GM18870 (cell line): ENCODE measurements around the gene TEX50.
"Not testable (repeated sequence)": the region's sequence is repeated elsewhere in the genome, so short reads cannot be mapped to it uniquely, and the experiment has no call there.

Source experiments
- ATAC-seq: cut with Tn5 transposase; IDR thresholded peaks from one replicate; pipeline ENCODE4 v1.9.1; 2021; ENCODE audit warnings: moderate library complexity; ENCODE audit not compliant: unreplicated experiment

The TEX50 gene

GRCh38 chr1:173661763-173662162, 26.6 kb downstream of the TEX50 start:
- ATAC-seq: no peak

DNA sequence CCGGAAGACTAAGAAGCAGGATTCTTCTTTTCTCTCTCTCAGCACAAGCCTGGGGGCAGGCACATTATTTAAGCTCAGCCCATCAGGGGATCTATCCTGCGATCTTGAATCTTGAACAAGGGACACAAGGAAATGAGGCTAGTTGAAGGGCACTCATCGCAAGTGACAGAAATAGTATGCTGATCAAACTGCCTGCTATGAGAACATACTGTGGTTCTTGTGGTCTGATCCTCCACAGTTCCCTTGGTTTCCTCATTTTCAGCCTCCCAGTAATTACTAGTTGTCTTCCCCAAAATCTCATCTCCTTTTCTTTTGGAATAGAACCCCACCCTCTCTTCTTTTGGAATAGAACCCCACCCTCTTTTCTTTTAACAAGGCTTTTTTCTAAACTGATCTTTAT, 28.0 kb downstream of the TEX50 start:
- ATAC-seq: no peak

- ATAC-seq: no peak
Observed at GRCh38 chr1:173666646-173667045, 31.5 kb downstream of the TEX50 start.

DNA sequence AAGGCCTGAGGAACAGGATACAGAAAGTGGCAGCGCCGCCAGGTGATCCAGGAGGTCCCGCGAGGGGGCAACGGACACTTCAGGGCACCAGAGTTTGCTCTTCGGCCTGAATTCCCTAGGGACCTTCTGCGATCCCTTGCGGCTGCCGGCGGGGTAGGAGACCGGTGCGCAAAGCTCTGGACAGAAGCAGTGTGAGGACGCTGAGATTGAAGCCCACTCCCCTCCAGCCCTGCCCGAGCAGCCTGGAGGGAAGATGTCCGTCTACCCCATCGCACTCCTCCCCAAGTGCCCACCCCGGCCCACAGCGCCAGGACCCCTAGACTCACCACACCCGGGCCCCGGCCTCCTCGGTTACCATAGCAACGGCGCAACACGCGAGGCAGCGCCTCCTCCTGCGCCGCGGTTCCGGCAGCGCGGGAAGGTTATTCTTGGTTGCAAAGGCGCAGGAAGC, 34.4 kb downstream of the TEX50 start, which contains the start of gene ANKRD45:
TSS of gene ANKRD45 (minus strand) at position 361 of the 451 bp plus-strand sequence. CDS start 10,433 bp downstream, outside the sequence.
- ATAC-seq: no peak

DNA sequence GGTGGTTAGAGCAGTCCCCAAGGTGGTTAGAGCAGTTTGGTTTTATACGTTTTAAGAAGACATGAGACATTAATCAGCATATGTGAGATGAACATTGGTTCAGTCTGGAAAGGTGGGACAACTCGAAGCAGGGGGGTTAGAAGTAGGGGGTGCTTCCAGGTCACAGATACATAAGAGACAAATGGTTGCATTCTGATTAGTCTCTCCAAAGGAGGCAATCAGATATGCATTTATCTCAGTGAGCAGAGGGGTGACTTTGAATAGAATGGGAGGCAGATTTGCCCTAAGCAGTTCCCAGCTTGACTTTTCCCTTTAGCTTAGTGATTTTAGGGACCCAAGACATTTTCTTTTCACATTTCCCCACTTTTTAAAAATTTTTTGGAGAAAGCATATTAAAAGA, 39.4 kb downstream of the TEX50 start:
- not testable (repeated sequence) for ATAC-seq

DNA sequence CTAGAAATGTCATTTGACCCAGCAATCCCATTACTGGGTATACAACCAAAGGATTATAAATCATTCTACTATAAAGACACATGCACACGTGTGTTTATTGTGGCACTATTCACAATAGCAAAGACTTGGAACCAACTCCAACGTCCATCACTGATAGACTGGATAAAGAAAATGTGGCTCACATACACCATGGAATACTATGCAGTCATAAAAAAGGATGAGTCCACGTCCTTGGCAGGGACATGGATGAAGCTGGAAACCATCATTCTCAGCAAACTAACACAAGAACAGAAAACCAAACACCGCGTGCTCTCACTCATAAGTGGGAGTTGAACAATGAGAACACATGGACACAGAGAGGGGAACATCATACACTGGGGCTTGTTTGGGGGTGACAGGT, 45.0 kb downstream of the TEX50 start:
- ATAC-seq: not testable (repeated sequence)

DNA sequence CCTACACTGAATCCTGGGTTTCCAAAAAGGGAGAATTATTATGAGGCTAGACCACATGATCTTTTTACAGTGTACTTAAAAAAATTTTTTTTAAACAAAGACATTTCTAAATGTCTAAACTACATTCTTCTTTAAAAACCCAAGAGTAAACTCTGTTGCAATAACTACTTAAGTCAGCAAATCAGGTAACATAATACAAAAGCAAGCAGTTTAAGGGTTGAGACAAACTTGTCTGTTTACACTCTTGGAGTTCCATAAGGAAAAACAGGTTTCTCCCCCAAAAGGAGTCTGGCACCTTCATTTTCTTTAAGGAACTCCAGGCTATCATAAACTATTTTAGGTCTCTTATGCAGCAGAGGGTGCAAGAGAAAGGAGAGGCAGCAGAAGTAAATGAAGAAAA, 47.0 kb downstream of the TEX50 start:
- no peak for ATAC-seq

- ATAC-seq: not testable (repeated sequence)
Observed at GRCh38 chr1:173683838-173684237, 48.7 kb downstream of the TEX50 start.

- not testable (repeated sequence) for ATAC-seq
Observed at GRCh38 chr1:173685121-173685520, 50.0 kb downstream of the TEX50 start.
